CD1c-positive myeloid dendritic cell (primary cell): ENCODE measurements around the gene COX20.
A peak's percentile ranks its signal among the peaks of the same experiment; 100 is the strongest.
"Not testable (repeated sequence)": the region's sequence is repeated elsewhere in the genome, so short reads cannot be mapped to it uniquely, and the experiment has no call there.

Experiments used
- DNase-seq: peaks from one replicate; pipeline ENCODE4 v3.0.0-alpha.2; 2016; ENCODE audit errors: extremely low spot score

The COX20 gene

GRCh38 chr1:244822878-244823277 lies 12.6 kb upstream of the COX20 start:
- DNase-seq, result no peak

- no peak for DNase-seq
These were observed 8.7 kb upstream of the COX20 start for GRCh38 chr1:244826712-244827111.

DNA sequence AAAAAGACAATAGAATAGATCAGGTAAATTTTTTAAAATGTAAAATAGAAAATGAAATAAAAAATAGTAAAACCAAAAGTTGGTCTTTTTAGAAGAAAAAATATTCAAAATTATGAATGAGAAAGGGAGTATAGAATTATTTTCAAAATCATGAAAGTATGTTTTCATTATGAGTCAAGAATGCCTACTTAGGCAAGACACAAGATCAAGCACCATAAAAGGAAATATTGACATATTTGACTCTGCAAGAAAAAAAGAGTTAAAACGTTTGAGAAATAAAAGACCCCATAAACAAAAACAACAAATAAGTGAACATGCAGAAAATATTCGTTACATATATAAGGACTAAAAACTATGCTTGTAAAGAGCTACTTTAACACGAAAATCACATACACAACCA lies 4.8 kb upstream of the COX20 start:
- DNase-seq, result no peak

GRCh38 chr1:244833260-244833659 lies 2.2 kb upstream of the COX20 start:
- not testable (repeated sequence) for DNase-seq

DNA sequence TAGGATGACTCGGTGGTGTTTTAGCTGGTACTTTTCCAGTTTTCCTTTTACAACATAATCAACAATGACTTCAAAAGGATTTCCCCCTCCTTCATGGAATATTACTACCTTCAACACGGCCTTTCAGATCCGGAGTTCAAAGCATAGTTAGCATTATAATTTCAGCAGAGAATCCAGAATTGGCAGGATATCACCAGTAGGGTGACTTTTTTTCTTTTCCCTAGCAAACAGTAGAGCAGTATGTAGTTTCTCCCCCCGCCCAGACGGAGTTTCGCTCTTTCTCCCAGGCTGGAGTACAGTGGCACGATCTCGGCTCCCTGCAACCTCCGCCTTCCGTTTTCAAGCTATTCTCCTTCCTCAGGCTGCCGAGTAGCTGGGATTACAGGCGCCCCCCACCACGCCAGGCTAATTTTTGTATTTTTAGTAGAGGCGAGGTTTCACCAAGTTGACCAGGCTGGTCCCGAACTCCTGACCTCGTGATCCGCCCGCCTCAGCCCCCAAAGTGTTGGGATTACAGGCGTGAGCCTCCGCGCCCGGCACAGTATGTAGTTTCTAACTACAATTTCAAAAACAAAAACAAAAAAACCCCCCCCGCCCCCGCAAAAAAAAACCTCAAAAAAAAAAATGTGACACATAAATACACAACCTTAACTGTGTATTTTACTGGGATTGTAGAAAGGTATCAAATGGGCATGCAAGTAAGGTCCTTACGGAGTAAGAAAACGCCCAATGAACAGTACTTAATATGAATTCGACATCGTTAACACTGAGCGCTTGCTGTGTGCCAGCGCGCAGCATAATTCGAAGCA lies 1.5 kb upstream of the COX20 start:
- peak; percentile 81 for DNase-seq

DNA sequence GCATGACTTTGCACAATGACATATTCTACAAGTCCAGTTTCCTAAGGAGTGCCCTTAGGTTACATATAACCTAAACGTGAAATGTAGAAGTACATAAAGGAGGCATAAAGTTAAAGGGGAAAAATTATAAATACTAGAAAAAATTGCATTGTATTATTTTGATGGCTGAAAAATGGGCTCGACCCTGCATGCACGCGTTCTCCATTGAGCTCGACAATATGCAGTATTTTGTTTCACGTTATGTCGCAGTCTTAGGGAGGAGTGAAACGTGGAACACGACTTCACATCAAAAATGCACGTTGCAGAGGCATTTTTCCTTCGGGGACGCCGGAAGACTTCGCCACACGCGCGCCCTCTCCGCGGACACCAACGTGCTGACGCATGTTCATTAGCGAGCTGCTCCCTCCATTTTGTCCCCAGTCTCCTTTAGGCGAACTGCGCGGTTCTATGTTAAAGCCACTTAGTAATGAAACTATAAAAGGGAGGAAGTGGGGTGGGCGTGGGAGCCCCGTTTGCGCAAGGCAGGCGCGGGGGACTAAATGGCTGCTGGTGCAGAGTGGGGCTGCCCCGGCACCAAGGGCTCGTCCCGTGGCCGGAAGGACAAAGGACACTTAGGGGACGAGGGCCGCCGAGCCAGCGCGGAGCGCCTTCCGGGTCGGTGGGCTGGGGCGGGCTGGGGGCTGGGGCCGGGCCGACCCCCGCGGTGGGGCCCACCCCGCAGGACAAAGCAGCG lies 749 bp upstream of the COX20 start:
- peak; percentile 98 for DNase-seq

GRCh38 chr1:244836135-244836521 lies 670 bp downstream of the COX20 start:
- DNase-seq, result no peak

GRCh38 chr1:244836584-244836983 lies 1.1 kb downstream of the COX20 start:
- DNase-seq, result no peak

- no peak for DNase-seq
These were observed 2.3 kb downstream of the COX20 start for GRCh38 chr1:244837597-244838258.

DNA sequence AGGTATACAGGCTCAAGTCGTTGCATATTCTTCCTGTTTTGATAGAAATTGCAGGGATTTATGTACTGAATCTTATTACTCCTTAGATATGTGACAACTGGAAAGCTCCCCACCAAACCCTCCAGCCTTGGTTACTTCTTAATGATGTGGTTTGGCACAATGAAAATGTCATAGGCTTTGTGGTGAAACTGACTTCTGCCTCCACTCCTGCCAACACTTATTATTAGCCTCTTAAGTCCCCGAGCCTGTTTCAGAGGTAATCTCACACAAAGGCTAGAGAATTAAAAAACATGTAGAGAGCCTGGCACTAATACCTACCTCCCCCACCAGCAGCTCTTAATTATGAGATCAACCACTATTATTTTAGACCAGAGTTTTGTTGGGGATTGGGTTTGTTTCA lies 4.2 kb downstream of the COX20 start:
- no peak for DNase-seq

DNA sequence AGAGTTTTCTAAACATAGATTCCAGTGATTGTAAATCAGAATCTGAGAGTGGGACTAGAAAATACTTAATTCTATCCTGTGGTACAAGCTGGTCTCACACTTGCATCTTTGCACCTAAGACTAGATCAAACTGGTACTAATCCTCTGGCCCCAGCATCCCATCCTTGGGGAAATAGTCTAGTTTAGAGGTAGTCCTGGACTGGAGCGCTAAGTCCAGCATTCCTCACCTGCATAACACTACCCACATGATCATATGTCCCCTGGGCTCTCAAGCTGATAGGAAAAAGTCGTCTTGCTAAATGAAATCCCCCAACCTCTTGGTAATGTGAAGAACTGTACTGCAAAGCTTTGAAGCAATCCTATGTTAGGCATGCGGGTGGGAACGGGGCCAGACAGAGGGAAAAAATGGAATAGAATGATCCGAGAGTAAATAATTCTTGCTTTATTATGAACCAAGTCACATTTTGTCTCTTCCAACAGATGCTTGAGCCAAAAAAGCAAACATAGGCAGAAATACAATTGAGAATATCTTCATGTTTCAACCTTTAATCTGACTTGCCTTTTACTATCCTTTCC lies 4.8 kb downstream of the COX20 start:
- DNase-seq, result no peak

- DNase-seq, result no peak
These were observed 5.9 kb downstream of the COX20 start for GRCh38 chr1:244841273-244841927.

- no peak for DNase-seq
These were observed 7.9 kb downstream of the COX20 start for GRCh38 chr1:244843148-244843978.

- DNase-seq, result no peak
These were observed 9.0 kb downstream of the COX20 start for GRCh38 chr1:244844155-244845121.

DNA sequence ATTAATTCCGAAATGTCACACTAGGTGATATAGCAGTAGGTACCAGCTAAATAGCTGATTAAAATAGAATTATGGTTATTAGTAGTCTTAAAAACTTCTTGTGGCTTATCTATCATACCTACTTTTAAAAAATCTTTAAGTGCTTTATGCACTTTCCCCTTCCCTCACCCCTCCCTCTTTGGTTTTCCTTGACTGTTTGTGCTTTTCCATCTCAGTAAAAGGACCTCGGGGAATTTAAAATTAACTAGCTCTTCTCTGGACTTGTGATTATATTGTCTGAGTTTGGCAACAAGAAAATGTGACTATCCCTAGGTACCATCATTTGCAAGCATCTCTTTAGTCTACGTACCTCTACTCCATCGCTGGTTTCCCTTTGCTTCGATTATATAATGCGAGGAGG lies 11.2 kb downstream of the COX20 start:
- DNase-seq, result no peak

DNA sequence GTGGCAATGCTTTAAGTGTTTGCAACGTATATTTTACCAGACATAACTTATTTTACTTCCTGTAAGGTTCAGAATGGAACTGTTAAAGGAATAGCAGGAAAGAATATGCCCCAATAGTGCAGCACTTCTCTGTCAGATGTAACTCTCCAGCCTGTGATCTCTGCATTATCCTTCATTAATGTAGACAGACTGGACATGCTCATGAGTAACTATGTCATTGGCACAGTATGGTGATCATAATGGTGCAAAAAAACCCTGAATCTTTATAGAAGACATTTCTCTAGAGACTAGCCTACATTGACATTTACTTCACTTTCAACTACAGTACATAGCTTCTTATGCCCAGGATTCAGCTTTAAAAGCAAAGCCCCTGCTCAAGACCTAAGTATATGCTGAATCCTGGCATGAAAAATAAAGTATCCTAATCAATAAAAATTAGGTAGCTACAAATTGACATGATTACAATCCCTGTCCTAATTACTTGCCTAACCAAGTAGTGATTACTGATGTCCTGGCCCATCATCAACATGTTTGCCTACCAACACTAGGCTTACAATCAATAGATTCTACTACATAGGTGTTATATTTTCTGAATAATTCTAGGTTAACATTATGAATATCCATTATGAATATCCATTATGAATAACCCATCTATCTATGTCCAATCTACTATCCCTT lies 13.9 kb downstream of the COX20 start:
- no peak for DNase-seq

DNA sequence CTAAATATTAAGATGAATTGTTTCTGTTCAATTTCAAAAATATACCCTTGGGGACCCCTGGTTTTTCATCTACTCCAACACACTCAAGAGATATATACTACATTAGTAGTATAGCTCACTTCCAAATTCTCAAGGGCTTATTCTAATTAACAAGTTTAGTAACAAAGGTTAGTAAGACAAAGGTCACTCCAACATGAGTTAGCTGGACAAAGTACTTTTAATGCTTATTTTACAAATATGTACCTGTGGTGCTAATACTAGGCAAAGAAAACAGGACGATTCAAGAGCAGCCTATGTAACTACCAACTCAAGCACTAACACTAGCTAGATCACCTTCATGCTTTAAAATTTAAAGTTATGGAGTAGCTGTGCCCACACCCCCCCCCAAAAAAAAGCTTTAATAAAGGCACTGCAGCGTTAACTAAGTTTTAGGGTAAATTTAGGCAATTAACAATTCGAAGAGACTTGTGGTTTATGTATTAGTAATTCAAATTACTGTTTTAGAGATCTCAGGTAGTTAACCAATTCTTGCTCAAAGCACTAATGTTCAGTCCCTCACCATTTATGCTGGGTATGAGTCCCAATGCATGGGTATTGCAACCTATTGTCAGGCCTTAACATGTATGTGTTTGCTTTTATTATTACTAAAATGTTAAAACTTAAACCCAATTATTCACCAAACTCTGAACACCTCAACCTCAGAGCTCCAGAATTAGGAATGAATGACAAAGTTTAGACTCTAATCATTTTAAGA lies 14.8 kb downstream of the COX20 start:
- no peak for DNase-seq

- DNase-seq, result no peak
These were observed 15.4 kb downstream of the COX20 start for GRCh38 chr1:244850896-244851295.
